Left ventricle myocardium inferior (tissue), 1 donor: ENCODE data around the gene COL4A5. TPM values are rescaled to one million over a fixed set of nuclear protein-coding genes. Genes with fewer than 3 reads are reported as not detected.

ENCODE experiments used
- DNase-seq: peaks from one replicate; pipeline ENCODE4 v3.0.0-alpha.2; 2020
- H3K27ac ChIP-seq: fragments of 200-600 bp; replicated peaks from 2 replicates; pipeline ENCODE4 v1.8.0; 2021
- H3K27me3 ChIP-seq: fragments of 200-600 bp; 2 replicates; pipeline ENCODE4 v1.8.0; 2021; ENCODE audit warnings: low read depth
- H3K36me3 ChIP-seq: fragments of 200-600 bp; 2 replicates; pipeline ENCODE4 v1.8.0; 2021
- H3K4me1 ChIP-seq: fragments of 200-600 bp; 2 replicates; pipeline ENCODE4 v1.8.0; 2021
- H3K4me3 ChIP-seq: fragments of 200-600 bp; 2 replicates; pipeline ENCODE4 v1.8.0; 2021; ENCODE audit warnings: mild to moderate bottlenecking, moderate library complexity
- H3K9me3 ChIP-seq: fragments of 200-600 bp; replicated peaks from 2 replicates; pipeline ENCODE4 v1.8.0; 2021
- CTCF ChIP-seq: fragments of 200-600 bp; IDR thresholded peaks from 2 replicates; pipeline ENCODE4 v1.8.0; 2021; ENCODE audit warnings: antibody characterized with exemption, mild to moderate bottlenecking, borderline replicate concordance
- intact Hi-C: fragments of 100-400 bp; cut with micrococcal nuclease; formaldehyde crosslinking; loops from one replicate; pipeline ENCODE4 v1.11.0; 2022
- total RNA-seq: library from RNA; stranded (reverse); fragmentation: NEBNext Ultra II Directional; extraction: Animal tissue kit (Norgen Biotek cat#: 25700); gene quantifications from one replicate; pipeline ENCODE4 v1.2.1, GENCODE V29; 2021
- donor health status: DM: no; HTN: yes; CAD: no; lungs with severe emphysema.

COL4A5 gene
- total RNA-seq, 1 donor from 2014 or later: 10.8 TPM

- no peak for TF ChIP-seq CTCF
- Histone ChIP-seq H3K27me3 (no peaks in the 10 kb centered on the region), H3K9me3 (peaks cover 4% of the 10 kb centered on the region), H3K4me3 (no peak overlapping the region), H3K4me1 (no peaks in the 10 kb centered on the region), H3K27ac (no peak overlapping the region), H3K36me3 (no peaks in the 10 kb centered on the region)
- no peak for DNase-seq
- intact Hi-C loops: no loop called here
Measured at GRCh38 chrX:108712886-108713285, 273.2 kb downstream of the COL4A5 start.

GRCh38 chrX:108722561-108722960 is 282.9 kb downstream of the COL4A5 start:
- no peak for TF ChIP-seq CTCF
- Histone ChIP-seq H3K27me3 (no peaks in the 10 kb centered on the region), H3K36me3 (no peaks in the 10 kb centered on the region), H3K4me3 (no peak overlapping the region), H3K27ac (no peak overlapping the region), H3K4me1 (no peaks in the 10 kb centered on the region), H3K9me3 (no peaks in the 10 kb centered on the region)
- intact Hi-C loops: no loop called here
- DNase-seq: no peak

- Histone ChIP-seq H3K9me3 (no peaks in the 10 kb centered on the region), H3K27me3 (peaks cover 26% of the 10 kb centered on the region), H3K36me3 (no peaks in the 10 kb centered on the region), H3K27ac (no peak overlapping the region), H3K4me3 (no peak overlapping the region), H3K4me1 (no peaks in the 10 kb centered on the region)
- intact Hi-C loops: no loop called here
- no peak for DNase-seq
- TF ChIP-seq CTCF: no peak
Measured at GRCh38 chrX:108726748-108727147, 287.1 kb downstream of the COL4A5 start.

- TF ChIP-seq CTCF: no peak
- DNase-seq: no peak
- Histone ChIP-seq H3K9me3 (no peaks in the 10 kb centered on the region), H3K27me3 (peaks cover 68% of the 10 kb centered on the region), H3K4me1 (no peaks in the 10 kb centered on the region), H3K36me3 (no peaks in the 10 kb centered on the region), H3K4me3 (no peak overlapping the region), H3K27ac (no peak overlapping the region)
- intact Hi-C loops: no loop called here
Measured at GRCh38 chrX:108731153-108731552, 291.5 kb downstream of the COL4A5 start.

GRCh38 chrX:108732630-108733321 is 293.1 kb downstream of the COL4A5 start:
- H3K4me3 ChIP-seq: no peak overlapping the region
- intact Hi-C loops: no loop called here
- no peak for DNase-seq
- H3K27me3 ChIP-seq: peaks cover 84% of the 10 kb centered on the region
- no peak for TF ChIP-seq CTCF
- no peaks in the 10 kb centered on the region for H3K36me3 ChIP-seq
- H3K9me3 ChIP-seq: no peaks in the 10 kb centered on the region
- peaks cover 7% of the 10 kb centered on the region for H3K4me1 ChIP-seq
- no peak overlapping the region for H3K27ac ChIP-seq
